ENCODE data around the gene SLC25A24.

The SLC25A24 gene

DNA sequence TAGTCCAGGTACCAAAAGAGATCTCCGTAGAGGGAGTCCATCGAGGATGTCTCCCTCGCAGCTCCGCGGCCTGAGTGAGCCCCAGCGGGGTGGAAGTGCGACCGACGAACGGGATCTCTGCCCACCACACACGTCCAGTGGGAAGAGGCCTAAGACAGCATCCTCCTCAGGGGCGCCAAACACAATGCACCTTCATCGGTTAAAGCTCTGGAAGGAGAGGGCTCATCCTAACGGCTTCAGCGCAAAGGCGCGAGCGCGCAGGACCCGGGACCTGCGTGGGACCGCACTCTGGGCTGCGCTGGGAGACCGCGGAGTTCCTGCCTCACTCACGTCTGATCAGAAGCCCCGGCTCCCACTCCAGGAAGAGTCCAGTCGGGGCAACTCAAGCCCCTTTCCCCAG is 7.6 kb downstream of the SLC25A24 start:
- Histone ChIP-seq H3F3A (ENCODE audit: insufficient read depth) (no peaks in the 10 kb centered on the region), H4K20me1 (ENCODE audit: low read depth, low read length) (no peaks in the 10 kb centered on the region), H2AFZ (ENCODE audit: low read depth, low read length, severe bottlenecking) (no peak overlapping the region), H3K9ac (ENCODE audit: low read length) (no peak overlapping the region), H3K4me3 (ENCODE audit: insufficient read depth, low read length, poor library complexity, severe bottlenecking) (no peak overlapping the region), H3K79me2 (ENCODE audit: insufficient read depth, low read length) (no peaks in the 10 kb centered on the region), H3K36me3 (ENCODE audit: low read length) (no peaks in the 10 kb centered on the region), H3K27ac (ENCODE audit: low read depth, low read length) (no peak overlapping the region), H3K9me2 (replicated peaks; ENCODE audit: insufficient read depth, low read length) (no peaks in the 10 kb centered on the region), H3K9me3 (ENCODE audit: insufficient read depth, low read length) (no peaks in the 10 kb centered on the region), H3K4me2 (ENCODE audit: low read depth, low read length, poor library complexity, severe bottlenecking) (no peak overlapping the region), H3K27me3 (ENCODE audit: low read length) (no peaks in the 10 kb centered on the region)
- TF ChIP-seq, protein P1, sequence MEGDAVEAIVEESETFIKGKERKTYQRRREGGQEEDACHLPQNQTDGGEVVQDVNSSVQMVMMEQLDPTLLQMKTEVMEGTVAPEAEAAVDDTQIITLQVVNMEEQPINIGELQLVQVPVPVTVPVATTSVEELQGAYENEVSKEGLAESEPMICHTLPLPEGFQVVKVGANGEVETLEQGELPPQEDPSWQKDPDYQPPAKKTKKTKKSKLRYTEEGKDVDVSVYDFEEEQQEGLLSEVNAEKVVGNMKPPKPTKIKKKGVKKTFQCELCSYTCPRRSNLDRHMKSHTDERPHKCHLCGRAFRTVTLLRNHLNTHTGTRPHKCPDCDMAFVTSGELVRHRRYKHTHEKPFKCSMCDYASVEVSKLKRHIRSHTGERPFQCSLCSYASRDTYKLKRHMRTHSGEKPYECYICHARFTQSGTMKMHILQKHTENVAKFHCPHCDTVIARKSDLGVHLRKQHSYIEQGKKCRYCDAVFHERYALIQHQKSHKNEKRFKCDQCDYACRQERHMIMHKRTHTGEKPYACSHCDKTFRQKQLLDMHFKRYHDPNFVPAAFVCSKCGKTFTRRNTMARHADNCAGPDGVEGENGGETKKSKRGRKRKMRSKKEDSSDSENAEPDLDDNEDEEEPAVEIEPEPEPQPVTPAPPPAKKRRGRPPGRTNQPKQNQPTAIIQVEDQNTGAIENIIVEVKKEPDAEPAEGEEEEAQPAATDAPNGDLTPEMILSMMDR (IDR thresholded peaks at IDR 0.05; ENCODE audit: insufficient read depth, low read length, poor library complexity, severe bottlenecking): no peak
- no peak for TF ChIP-seq EZH2phosphoT487 (conservative IDR thresholded peaks at IDR 0.05; ENCODE audit: low read length)

DNA sequence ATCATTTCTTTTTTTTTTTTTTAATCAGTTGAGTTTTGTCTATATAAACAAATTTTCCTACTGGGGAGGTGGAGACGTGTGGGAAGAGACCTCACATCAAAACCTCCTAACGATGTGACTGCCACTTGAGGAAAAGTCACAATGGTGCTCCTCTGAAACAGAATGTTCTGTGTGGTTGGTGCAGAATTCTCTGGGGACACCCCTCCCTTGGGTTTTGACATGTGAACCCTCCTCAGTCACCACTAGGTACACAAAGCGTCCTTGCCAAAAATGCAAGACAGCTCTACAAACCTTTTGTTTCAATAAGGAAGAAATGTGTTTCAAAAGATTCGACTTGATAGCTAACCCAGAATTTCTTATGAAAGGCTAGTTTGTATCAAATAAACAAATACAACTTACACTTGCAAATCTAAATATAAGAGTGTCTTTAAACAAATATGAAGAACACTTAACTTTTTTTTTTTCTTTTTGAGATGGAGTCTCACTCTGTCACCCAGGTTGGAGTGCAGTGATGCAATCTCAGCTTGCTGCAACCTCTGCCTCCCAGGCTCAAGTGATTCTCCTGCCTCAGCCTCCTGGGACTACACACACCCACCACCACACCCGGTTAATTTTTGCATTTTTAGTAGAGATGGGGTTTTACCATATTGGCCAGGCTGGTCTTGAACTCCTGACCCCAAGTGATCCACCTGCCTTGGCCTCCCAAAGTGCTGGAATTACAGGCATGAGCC is 9.3 kb downstream of the SLC25A24 start:
- Histone ChIP-seq H2AFZ (ENCODE audit: low read depth, low read length, severe bottlenecking) (peak overlapping the region; percentile 68), H3K27me3 (ENCODE audit: low read length) (no peaks in the 10 kb centered on the region), H3K36me3 (ENCODE audit: low read length) (no peaks in the 10 kb centered on the region), H4K20me1 (ENCODE audit: low read depth, low read length) (no peaks in the 10 kb centered on the region), H3K4me3 (ENCODE audit: insufficient read depth, low read length, poor library complexity, severe bottlenecking) (no peak overlapping the region), H3K4me2 (ENCODE audit: low read depth, low read length, poor library complexity, severe bottlenecking) (peak overlapping the region; percentile 23), H3K27ac (ENCODE audit: low read depth, low read length) (no peak overlapping the region), H3K9me2 (replicated peaks; ENCODE audit: insufficient read depth, low read length) (no peaks in the 10 kb centered on the region), H3K79me2 (ENCODE audit: insufficient read depth, low read length) (no peaks in the 10 kb centered on the region), H3K9me3 (ENCODE audit: insufficient read depth, low read length) (no peaks in the 10 kb centered on the region), H3K9ac (ENCODE audit: low read length) (no peak overlapping the region), H3F3A (ENCODE audit: insufficient read depth) (no peaks in the 10 kb centered on the region)
- TF ChIP-seq, protein P1 (IDR thresholded peaks at IDR 0.05; ENCODE audit: insufficient read depth, low read length, poor library complexity, severe bottlenecking): no peak
- no peak for TF ChIP-seq EZH2phosphoT487 (conservative IDR thresholded peaks at IDR 0.05; ENCODE audit: low read length)

DNA sequence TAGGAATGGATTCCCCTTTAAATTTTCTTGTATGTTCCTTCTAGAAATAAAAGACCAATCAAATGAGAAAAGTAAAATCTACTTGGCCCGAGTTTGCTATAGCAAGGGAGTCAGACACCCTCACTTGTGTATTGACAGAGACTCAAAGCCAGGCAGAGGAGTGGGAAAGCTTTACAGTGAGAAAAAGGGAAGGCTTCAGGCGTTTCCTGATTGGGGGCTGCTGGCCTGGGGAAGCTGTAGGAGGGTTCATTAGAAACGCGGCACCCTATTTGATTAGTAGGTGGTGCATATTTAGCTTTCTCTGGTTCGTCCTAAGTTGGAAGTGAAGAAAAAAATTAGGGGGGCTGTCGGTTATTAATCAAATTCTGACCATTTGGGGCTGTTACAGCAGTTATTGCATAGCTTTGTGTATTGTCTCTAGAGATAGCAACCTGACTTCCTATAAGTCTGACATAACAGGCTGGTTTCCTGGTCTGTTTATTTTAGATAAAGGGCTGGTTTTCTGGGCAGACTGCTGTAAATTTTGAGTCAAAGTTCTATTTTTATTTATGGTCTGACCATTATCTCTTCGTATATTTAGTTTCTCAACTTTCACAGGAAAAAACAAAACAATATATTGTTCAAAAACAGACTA is 10.0 kb downstream of the SLC25A24 start:
- Histone ChIP-seq H3K79me2 (ENCODE audit: insufficient read depth, low read length) (no peaks in the 10 kb centered on the region), H3K9me3 (ENCODE audit: insufficient read depth, low read length) (no peaks in the 10 kb centered on the region), H2AFZ (ENCODE audit: low read depth, low read length, severe bottlenecking) (peak overlapping the region; percentile 68), H3K27me3 (ENCODE audit: low read length) (no peaks in the 10 kb centered on the region), H3K36me3 (ENCODE audit: low read length) (peaks cover 2% of the 10 kb centered on the region; the same call in 1 of the 2 replicates), H3K27ac (ENCODE audit: low read depth, low read length) (no peak overlapping the region), H3K4me3 (ENCODE audit: insufficient read depth, low read length, poor library complexity, severe bottlenecking) (no peak overlapping the region), H3K9ac (ENCODE audit: low read length) (no peak overlapping the region), H3F3A (ENCODE audit: insufficient read depth) (no peaks in the 10 kb centered on the region), H3K4me2 (ENCODE audit: low read depth, low read length, poor library complexity, severe bottlenecking) (peak overlapping the region; percentile 23), H4K20me1 (ENCODE audit: low read depth, low read length) (no peaks in the 10 kb centered on the region), H3K9me2 (replicated peaks; ENCODE audit: insufficient read depth, low read length) (no peaks in the 10 kb centered on the region)
- TF ChIP-seq, protein P1 (IDR thresholded peaks at IDR 0.05; ENCODE audit: insufficient read depth, low read length, poor library complexity, severe bottlenecking): no peak
- TF ChIP-seq EZH2phosphoT487 (conservative IDR thresholded peaks at IDR 0.05; ENCODE audit: low read length): no peak

Data from SU-DHL-6 (cell line).